ENCODE data around the gene EPM2AIP1. TPM values are rescaled to one million over a fixed set of nuclear protein-coding genes. Genes with fewer than 3 reads are reported as not detected.
"Not testable (repeated sequence)": the region's sequence is repeated elsewhere in the genome, so short reads cannot be mapped to it uniquely, and the experiment has no call there.

The EPM2AIP1 gene
- total RNA-seq, 1 donor from 2014 or later = 17.9 TPM

GRCh38 chr3:36959821-36960220, 33.1 kb downstream of the EPM2AIP1 start:
- no peak for ATAC-seq (ENCODE audit: poor library complexity)
- no peak for DNase-seq
- intact Hi-C loops (cut with DNase I) = loop anchor here (5.0 kb wide), 2 partner anchors 58 to 228 kb away; no protein-coding TSS in a partner anchor

- intact Hi-C loops (cut with DNase I) = loop anchor here (5.0 kb wide), 2 partner anchors 56 to 226 kb away; no protein-coding TSS in a partner anchor
- DNase-seq = no peak
- no peak for ATAC-seq (ENCODE audit: poor library complexity)
Measured at GRCh38 chr3:36957862-36958686, 34.9 kb downstream of the EPM2AIP1 start.

- intact Hi-C loops (cut with DNase I) = loop anchor here (5.0 kb wide), 2 partner anchors 55 to 225 kb away; no protein-coding TSS in a partner anchor
- DNase-seq (no peak), ATAC-seq (ENCODE audit: poor library complexity) (no peak)
Measured at GRCh38 chr3:36957063-36957462, 35.9 kb downstream of the EPM2AIP1 start.

DNA sequence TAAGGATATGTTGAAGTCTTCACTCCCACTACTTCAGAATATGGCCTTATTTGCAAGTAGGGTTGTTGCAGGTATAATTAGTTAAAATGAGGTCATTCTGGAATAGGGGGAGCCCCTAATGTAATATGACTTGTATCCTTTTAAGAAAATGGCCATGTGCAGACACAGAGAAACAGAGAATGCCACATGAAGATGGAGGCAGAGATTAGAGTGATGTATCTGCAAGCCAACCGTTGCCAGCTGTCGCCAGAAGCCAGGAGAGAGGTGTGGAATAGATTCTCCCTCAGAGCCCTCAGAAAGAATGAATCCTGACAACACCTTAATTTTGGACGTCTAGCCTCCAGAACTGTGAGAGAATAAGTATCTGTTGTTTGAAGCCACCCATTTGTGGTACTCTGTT, 36.8 kb downstream of the EPM2AIP1 start:
- DNase-seq (no peak), ATAC-seq (ENCODE audit: poor library complexity) (no peak)
- intact Hi-C loops (cut with DNase I) = loop anchor here (5.0 kb wide), 2 partner anchors 54 to 224 kb away; no protein-coding TSS in a partner anchor

GRCh38 chr3:36954452-36955134, 38.3 kb downstream of the EPM2AIP1 start:
- ATAC-seq (ENCODE audit: poor library complexity) = no peak
- intact Hi-C loops (cut with DNase I) = loop anchor here (5.0 kb wide), 2 partner anchors 52 to 222 kb away; no protein-coding TSS in a partner anchor
- no peak for DNase-seq

- intact Hi-C loops (cut with DNase I); ATAC-seq (ENCODE audit: poor library complexity); DNase-seq: not testable (repeated sequence)
Measured at GRCh38 chr3:36947814-36948213, 45.1 kb downstream of the EPM2AIP1 start.

DNA sequence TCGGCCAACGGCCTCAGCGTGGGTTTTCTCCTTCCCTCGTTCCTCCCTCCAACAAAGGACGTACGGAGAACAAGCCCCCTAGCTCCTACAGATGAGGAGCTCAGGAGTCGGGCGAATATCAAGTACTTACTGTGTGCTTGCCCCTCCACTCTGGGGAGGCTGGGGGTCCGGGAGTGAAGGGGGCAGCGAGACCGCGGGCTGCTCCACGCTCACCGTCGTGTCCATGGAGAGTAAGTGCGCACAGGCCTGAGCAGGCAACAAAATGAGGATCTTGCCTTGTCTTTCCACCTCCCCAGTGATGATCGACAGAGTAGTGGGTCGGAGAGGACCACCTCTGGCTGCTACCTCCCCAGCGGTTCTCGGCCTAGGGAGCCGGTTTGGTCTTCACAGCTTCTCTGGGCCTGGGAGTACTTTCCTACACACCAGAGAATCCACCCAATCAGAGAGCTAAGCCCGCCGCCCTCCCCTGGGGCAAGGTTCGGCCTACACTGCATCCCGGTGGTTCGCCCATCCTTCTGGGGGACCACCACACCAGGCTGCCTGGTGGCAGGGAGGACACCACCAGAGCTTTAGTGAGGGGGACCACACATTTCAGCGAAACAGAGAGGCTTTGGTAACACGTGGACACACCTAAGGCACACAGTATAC, 47.5 kb downstream of the EPM2AIP1 start:
- intact Hi-C loops (cut with DNase I) = no loop called here
- DNase-seq (no peak), ATAC-seq (ENCODE audit: poor library complexity) (no peak)

DNA sequence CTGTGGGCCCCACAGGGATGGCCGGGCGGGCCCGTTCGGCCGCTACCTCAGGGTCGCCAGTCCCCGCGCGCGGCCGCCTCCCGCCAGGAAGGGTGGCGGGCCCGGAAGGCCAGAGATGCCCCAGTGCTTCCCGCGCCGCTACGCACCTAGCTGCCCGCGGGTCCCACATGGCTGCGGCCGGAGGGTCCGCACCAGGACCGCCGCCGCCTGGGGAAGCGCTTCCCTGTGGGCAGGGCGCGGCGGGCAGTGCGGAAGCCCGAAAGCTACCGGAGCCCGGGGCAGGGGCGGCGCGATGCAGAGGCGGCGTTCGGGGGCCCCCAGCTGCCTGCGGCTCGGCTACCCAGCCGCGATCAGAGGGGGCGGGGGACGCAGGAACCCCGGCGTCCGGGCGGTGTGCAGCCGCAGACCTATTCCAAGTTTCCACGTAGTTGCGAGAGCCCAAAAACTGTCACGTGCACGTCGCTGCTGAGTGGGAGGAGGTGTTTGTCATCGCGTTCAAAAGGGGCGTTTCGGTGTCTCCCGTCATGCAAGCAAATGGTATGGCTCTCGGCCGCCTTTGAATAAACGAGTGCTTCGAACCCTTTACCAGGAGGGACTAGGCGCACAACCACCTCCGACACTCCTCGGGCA, 48.2 kb downstream of the EPM2AIP1 start, which contains the start of gene TRANK1:
Gene TRANK1 (minus strand): TSS at position 414 of the 630 bp plus-strand sequence. CDS start 245 bp downstream, at position 169.
- intact Hi-C loops (cut with DNase I) = no loop called here
- peak; percentile 77 for DNase-seq
- peak; percentile 77 for ATAC-seq (ENCODE audit: poor library complexity)

GRCh38 chr3:36944012-36944640, 48.8 kb downstream of the EPM2AIP1 start:
- ATAC-seq (ENCODE audit: poor library complexity) (peak; percentile 87), DNase-seq (peak; percentile 74)
- intact Hi-C loops (cut with DNase I) = no loop called here

GRCh38 chr3:36943601-36944000, 49.3 kb downstream of the EPM2AIP1 start:
- intact Hi-C loops (cut with DNase I) = no loop called here
- no peak for ATAC-seq (ENCODE audit: poor library complexity)
- DNase-seq = no peak

DNA sequence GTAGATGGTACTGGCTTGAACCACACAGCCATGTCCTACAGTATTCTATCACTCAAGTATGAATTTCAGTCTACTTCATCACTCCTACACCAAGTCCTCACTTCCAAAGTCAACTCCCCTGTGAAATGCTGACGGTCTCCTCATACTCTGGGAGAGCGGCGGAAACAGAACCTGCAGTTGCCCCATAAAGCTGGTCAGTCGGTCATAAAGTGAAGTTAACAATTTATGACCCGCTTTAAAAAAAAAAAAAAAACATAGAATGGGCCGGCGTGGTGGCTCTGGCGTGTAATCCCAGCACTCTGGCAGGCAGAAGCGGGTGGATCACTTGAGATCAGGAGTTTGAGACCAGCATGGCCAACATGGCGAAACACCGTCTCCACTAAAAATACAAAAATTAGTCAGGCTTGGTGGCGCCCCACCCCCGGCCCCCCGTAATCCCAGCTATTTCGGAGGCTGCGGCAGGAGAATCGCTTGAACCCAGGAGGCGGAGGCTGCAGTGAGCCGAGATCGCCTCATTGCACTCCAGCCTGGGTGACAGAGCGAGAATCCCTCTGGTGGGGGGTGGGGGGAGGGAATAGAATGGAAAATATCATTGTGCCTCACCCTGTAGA, 50.2 kb downstream of the EPM2AIP1 start:
- DNase-seq (no peak), ATAC-seq (ENCODE audit: poor library complexity) (no peak)
- intact Hi-C loops (cut with DNase I) = no loop called here

DNA sequence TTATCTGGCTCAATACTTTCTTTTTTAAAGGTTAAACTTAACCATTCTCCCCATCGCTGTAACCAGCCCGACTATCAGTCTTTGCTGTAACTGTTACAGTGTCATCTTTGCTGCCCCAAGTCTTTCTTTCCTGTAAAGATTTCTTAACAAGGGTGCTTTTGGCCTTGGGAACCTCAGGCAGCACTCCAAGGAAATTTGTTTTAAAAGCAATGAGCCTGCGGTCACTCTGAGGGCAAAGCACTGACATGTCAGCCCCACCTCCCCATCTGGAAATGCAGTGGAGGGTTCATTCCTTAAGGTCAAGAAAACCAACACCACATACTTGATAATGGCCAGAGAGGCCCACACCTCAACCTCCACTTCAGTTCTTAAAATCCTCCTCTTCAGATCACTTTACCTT, 51.3 kb downstream of the EPM2AIP1 start:
- intact Hi-C loops (cut with DNase I) = no loop called here
- ATAC-seq (ENCODE audit: poor library complexity) = no peak

DNA sequence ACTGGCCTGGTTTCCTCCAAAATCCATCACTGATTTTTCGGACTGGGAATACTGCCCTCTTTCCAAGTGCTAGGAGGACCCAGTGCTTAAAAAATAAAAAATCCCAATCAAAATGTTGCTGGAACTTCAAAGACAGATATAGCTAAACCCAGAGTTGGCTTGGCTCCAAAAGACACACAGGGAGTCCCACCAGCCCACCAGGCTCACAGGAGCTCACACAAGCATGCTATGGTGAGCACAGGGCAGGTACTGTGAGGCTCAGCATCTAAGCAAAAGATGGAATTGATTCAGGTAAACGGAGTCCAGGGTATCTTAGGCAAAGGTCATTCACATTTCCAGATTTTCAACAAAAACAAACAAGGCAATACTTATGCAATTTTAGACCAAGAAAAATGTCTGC, 51.8 kb downstream of the EPM2AIP1 start:
- no peak for DNase-seq
- intact Hi-C loops (cut with DNase I) = no loop called here
- no peak for ATAC-seq (ENCODE audit: poor library complexity)

More for the DNA sequence above, 51.3 kb downstream of the EPM2AIP1 start:
- no peak for DNase-seq

DNA sequence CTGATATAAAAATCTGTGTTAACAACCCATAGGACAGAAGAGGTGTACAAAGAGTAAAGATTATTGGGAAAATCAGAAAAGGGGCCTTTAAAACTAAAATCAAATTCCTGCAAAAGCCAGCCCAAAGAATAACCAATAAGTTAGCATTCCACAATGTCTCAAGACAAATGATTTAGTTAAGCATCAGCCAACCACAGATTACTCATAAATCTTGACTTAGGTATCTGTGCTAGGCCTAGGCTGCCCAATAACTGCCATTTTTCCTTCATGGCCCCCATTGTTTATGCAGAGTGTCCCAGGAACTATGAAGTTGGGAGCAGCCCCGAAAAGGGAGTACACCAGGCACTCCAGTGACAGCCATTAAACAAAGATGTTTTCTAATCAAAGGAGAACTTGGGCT, 55.4 kb downstream of the EPM2AIP1 start:
- no peak for DNase-seq
- ATAC-seq (ENCODE audit: poor library complexity) = no peak
- intact Hi-C loops (cut with DNase I) = no loop called here

Data from Right ventricle myocardium superior (tissue), 1 donor.